DOHH2 (cell line): ENCODE results near the gene SH3PXD2A.

Experiments used
- CTCF ChIP-seq: fragments of 200-600 bp; sonication (generic); IDR thresholded peaks from one replicate; pipeline ENCODE4 v1.5.1; 2014; ENCODE audit warnings: antibody characterized with exemption, mild to moderate bottlenecking, low read depth, low read length; ENCODE audit not compliant: poor library complexity, severe bottlenecking
- EZH2phosphoT487 ChIP-seq: fragments of 200-600 bp; sonication (generic); IDR thresholded peaks from 2 replicates; pipeline ENCODE4 v1.6.1; 2017; ENCODE audit warnings: borderline replicate concordance, mild to moderate bottlenecking, antibody characterized with exemption, low read length, moderate library complexity, mixed read lengths

- TF ChIP-seq CTCF: no peak
- no peak for TF ChIP-seq EZH2phosphoT487
These were observed 131.8 kb downstream of the SH3PXD2A start for GRCh38 chr10:103723557-103723956.
